Type B pancreatic cell (in vitro differentiated cells): Measurements from ENCODE around the gene RPS15A. TPM values are rescaled to one million over a fixed set of nuclear protein-coding genes. Genes with fewer than 3 reads are reported as not detected.

ENCODE experiments used
- DNase-seq: peaks from one replicate; pipeline ENCODE4 v3.0.0; 2021; ENCODE audit warnings: mixed read lengths; ENCODE audit not compliant: unreplicated experiment; ENCODE audit errors: extremely low spot score
- H3K27ac Mint-ChIP-seq: 2 replicates; pipeline ENCODE4 v1.8.0; 2021; ENCODE audit warnings: mild to moderate bottlenecking, mixed read lengths
- H3K27me3 Mint-ChIP-seq: 2 replicates; pipeline ENCODE4 v1.8.0; 2021; ENCODE audit warnings: mixed read lengths
- H3K36me3 Mint-ChIP-seq: 2 replicates; pipeline ENCODE4 v1.8.0; 2021; ENCODE audit warnings: mixed read lengths
- H3K4me1 Mint-ChIP-seq: one replicate; pipeline ENCODE4 v1.8.0; 2021; ENCODE audit warnings: mixed read lengths; ENCODE audit not compliant: unreplicated experiment
- H3K4me3 Mint-ChIP-seq: 2 replicates; pipeline ENCODE4 v1.8.0; 2021; ENCODE audit warnings: mild to moderate bottlenecking, mixed read lengths
- H3K9me3 Mint-ChIP-seq: 2 replicates; pipeline ENCODE4 v1.8.0; 2021; ENCODE audit warnings: mixed read lengths
- CTCF ChIP-seq: fragments of 200-600 bp; sonication (generic); conservative IDR thresholded peaks from 2 replicates; pipeline ENCODE4 v1.5.0; 2021; ENCODE audit warnings: antibody characterized with exemption, mild to moderate bottlenecking
- long read RNA-seq: library from polyadenylated mRNA; unstranded; transcript quantifications from one replicate; pipeline ENCODE4 v2.0.0, GENCODE V29; 2020
- total RNA-seq: library from RNA; stranded (reverse); gene quantifications from 2 replicates; pipeline ENCODE4 v1.2.1, GENCODE V29; 2021; ENCODE audit warnings: low replicate concordance

RPS15A gene
- 1,687 and 1,807 TPM in 2 replicates for total RNA-seq
- long read RNA-seq, transcript RPS15A-201 (5 exons, 2,203 nt), result minor isoform, 21 of 1,051 reads
- long read RNA-seq, transcript RPS15A-203 (5 exons, 525 nt), result major isoform, 945 of 1,051 reads
- long read RNA-seq, partial matches to known transcripts, result 75 of 1,051 reads
- long read RNA-seq, other reads (novel, unspliced or antisense), result 5 of 1,051 reads

DNA sequence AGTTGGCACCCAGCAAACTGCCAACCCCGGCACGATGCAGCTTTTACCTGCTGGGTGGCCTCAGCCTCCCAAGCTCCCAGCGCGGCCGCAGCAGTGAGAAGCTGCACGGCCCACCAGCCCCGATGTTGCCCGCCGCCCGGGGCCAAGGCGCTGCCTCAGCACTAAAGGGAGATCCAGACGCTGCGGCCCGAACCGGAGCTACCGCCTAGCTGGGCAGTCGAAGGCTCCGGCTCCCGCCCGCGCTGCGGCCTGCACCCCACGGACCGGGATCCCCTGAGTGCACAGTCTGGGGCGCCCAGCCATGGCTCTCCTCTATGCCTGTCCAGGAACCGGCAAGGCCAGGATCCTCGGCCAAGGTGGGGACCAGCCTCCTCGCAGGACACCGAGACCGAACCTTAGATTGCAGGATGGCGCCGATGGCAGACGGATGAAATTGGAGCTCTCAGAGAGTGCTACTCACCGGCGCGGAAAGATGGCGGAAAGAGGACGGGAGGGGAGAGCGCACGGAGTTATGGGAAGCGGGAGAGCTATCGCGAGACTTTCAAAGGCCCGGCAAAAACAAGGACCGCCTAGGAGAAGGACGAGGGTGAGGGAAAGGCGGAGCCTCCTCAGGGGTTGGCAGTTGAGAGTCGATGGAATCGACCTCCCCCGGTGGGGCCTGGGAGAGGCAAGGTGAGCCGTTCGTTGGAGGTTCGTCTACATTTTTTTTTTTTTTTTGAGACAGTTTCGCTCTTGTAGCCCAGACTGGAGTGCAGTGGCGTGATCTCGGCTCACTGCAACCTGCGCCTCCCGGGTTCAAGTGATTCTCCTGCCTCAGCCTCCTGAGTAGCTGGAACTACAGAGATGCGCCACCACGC, at the start of gene RPS15A:
Gene RPS15A (minus strand): TSS at position 485 of the 857 bp plus-strand sequence. CDS start 1,221 bp downstream, outside the sequence.
- H3K36me3 Mint-ChIP-seq, result peaks cover 55% of the 10 kb centered on the region

GRCh38 chr16:18839555-18839954, 49.4 kb upstream of the RPS15A start:
- Mint-ChIP-seq H3K4me3 (no peak overlapping the region), H3K27ac (peak overlapping the region; percentile 91)
- no peak for TF ChIP-seq CTCF

More for the DNA sequence above, at the start of gene RPS15A:
- TF ChIP-seq CTCF, result no peak
- no peaks in the 10 kb centered on the region for H3K27me3 Mint-ChIP-seq
- DNase-seq, result peak; percentile 88
- H3K27ac Mint-ChIP-seq, result peak within 1 kb of the TSS; percentile 94
- H3K9me3 Mint-ChIP-seq, result no peaks in the 10 kb centered on the region
- peaks cover 40% of the 10 kb centered on the region for H3K4me1 Mint-ChIP-seq
- peak within 1 kb of the TSS; percentile 93 for H3K4me3 Mint-ChIP-seq

GRCh38 chr16:18836702-18837101, 46.6 kb upstream of the RPS15A start:
- no peaks in the 10 kb centered on the region for H3K4me1 Mint-ChIP-seq
- H3K27me3 Mint-ChIP-seq, result no peaks in the 10 kb centered on the region
- no peaks in the 10 kb centered on the region for H3K9me3 Mint-ChIP-seq
- TF ChIP-seq CTCF, result no peak
- DNase-seq, result no peak
- H3K27ac Mint-ChIP-seq, result no peak overlapping the region
- H3K36me3 Mint-ChIP-seq, result peaks cover 47% of the 10 kb centered on the region
- no peak overlapping the region for H3K4me3 Mint-ChIP-seq

More at GRCh38 chr16:18839555-18839954, 49.4 kb upstream of the RPS15A start:
- H3K9me3 Mint-ChIP-seq, result no peaks in the 10 kb centered on the region
- H3K27me3 Mint-ChIP-seq, result no peaks in the 10 kb centered on the region
- DNase-seq, result no peak
- H3K4me1 Mint-ChIP-seq, result no peaks in the 10 kb centered on the region
- peaks cover 42% of the 10 kb centered on the region for H3K36me3 Mint-ChIP-seq

DNA sequence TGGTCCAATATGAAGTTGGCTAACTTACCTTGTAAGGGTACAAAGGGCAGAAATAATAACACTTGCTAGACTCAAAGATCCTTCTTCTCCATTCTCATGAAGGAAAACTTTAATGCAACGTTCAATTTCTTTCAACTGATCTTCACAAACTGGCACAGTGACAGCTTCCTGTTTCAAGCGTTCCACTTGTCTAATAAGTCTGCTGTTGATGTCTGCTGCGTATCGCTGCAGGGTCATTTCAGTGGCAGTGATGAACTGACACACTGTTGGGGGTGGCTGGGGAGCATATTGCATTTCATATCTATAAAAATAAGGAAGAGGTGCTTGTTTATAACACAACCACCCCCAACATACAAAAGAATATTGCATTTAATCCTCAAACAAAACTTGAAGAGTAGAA, 44.7 kb upstream of the RPS15A start:
- no peak overlapping the region for H3K27ac Mint-ChIP-seq
- no peaks in the 10 kb centered on the region for H3K9me3 Mint-ChIP-seq
- no peaks in the 10 kb centered on the region for H3K4me1 Mint-ChIP-seq
- no peak overlapping the region for H3K4me3 Mint-ChIP-seq
- no peak for TF ChIP-seq CTCF
- no peak for DNase-seq
- no peaks in the 10 kb centered on the region for H3K27me3 Mint-ChIP-seq
- H3K36me3 Mint-ChIP-seq, result peaks cover 47% of the 10 kb centered on the region

GRCh38 chr16:18833707-18834505, 43.8 kb upstream of the RPS15A start:
- DNase-seq, result no peak
- TF ChIP-seq CTCF, result no peak
- H3K4me3 Mint-ChIP-seq, result no peak overlapping the region
- no peaks in the 10 kb centered on the region for H3K27me3 Mint-ChIP-seq
- H3K4me1 Mint-ChIP-seq, result no peaks in the 10 kb centered on the region
- no peak overlapping the region for H3K27ac Mint-ChIP-seq
- H3K36me3 Mint-ChIP-seq, result peaks cover 45% of the 10 kb centered on the region
- no peaks in the 10 kb centered on the region for H3K9me3 Mint-ChIP-seq
